HepG2 (cell line): ENCODE measurements around the gene EXOC3. TPM values are rescaled to one million over a fixed set of nuclear protein-coding genes. Genes with fewer than 3 reads are reported as not detected.

Experiments used
- ARID5B ChIP-seq: IDR thresholded peaks from 2 replicates; pipeline ENCODE4 v1.4.0; 2020; ENCODE audit warnings: mild to moderate bottlenecking, missing genetic modification reagents
- IRF2 ChIP-seq: IDR thresholded peaks from 2 replicates; pipeline ENCODE4 v1.6.1; 2018; ENCODE audit warnings: missing genetic modification reagents, missing compliant biosample characterization
- KAT2B ChIP-seq: fragments of 150-350 bp; IDR thresholded peaks from 2 replicates; pipeline ENCODE4 v1.6.1; 2014; ENCODE audit warnings: low read depth, low read length, borderline replicate concordance
- THAP8 ChIP-seq: sonication (generic); formaldehyde crosslinking; IDR thresholded peaks from 2 replicates; pipeline ENCODE4 v1.5.1; 2020; ENCODE audit warnings: missing genetic modification reagents, mild to moderate bottlenecking, borderline replicate concordance
- ZMAT5 ChIP-seq: sonication (generic); formaldehyde crosslinking; IDR thresholded peaks from 2 replicates; pipeline ENCODE4 v1.5.0; 2020; ENCODE audit warnings: mild to moderate bottlenecking, low read depth, missing genetic modification reagents, borderline replicate concordance
- ZNF264 ChIP-seq: sonication (generic); formaldehyde crosslinking; IDR thresholded peaks from 2 replicates; pipeline ENCODE4 v1.4.0; 2020; ENCODE audit warnings: missing genetic modification reagents
- ZNF317 ChIP-seq: sonication (generic); formaldehyde crosslinking; IDR thresholded peaks from 2 replicates; pipeline ENCODE4 v1.5.0; 2020; ENCODE audit warnings: mild to moderate bottlenecking, missing genetic modification reagents
- ZNF639 ChIP-seq: conservative IDR thresholded peaks from 2 replicates; pipeline ENCODE4 v1.6.1; 2018; ENCODE audit warnings: missing genetic modification reagents
- polyA plus RNA-seq, 8 experiments: library from polyadenylated mRNA; depleted of rRNA in 3 of 8; stranded (reverse) in 7 of 8; unstranded in 1 of 8; fragments of >200 nt; fragmentation: Illumina TruSeq in 4 of 8; extraction: Trizol in 4 of 8; gene quantifications; 2 replicates each; pipeline versions ENCODE4 v1.2.1 to v1.2.3, GENCODE V29; 2011 to 2016; ENCODE audit warnings: low read depth in 4 of 8, missing spikeins in 1 of 8, mixed read lengths in 1 of 8; ENCODE audit not compliant: insufficient read depth in 1 of 8
- total RNA-seq, 5 experiments: library from RNA; depleted of rRNA; stranded (reverse); fragments of >200 nt; fragmentation: Illumina TruSeq; extraction: Trizol; gene quantifications; 2 replicates each; pipeline ENCODE4 v1.2.3, GENCODE V29; 2016; ENCODE audit warnings: low read depth in 1 of 5

EXOC3 gene
- total and polyA plus RNA-seq, 2 of the 13 experiments (the other 11 are each of a cell fraction or from before 2014, with no cell fraction given) = 9.2 to 20.5 TPM

DNA sequence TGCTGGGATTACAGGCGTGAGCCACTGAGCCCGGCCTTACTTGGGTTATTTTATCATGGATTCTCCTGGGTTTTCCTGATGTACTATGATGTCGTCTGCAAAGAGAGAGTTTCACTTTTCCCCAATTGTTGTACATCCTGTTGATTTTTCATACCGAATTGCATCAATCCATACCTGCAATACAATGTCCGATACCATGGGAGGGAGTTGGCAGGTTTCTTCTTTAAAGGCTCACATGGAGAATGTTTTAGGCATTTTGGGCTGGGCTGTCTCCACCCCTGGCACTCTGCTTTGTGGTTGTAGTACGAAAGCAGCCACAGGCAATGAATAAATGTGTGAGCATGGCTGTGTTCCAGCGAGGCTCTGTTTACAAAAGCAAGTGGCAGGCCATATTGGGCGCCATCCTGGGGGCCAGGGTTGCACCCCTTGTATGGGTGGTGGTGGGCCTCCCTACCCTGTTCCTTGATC, 35.1 kb upstream of the EXOC3 start (continued):
- no peak for TF ChIP-seq KAT2B
- TF ChIP-seq THAP8 (CRISPR knock-in tag) = no peak
- TF ChIP-seq ZNF317 = no peak
- no peak for TF ChIP-seq ZNF639 (CRISPR knock-in tag)
- TF ChIP-seq ZMAT5 (CRISPR knock-in tag) = no peak
- no peak for TF ChIP-seq ZNF264 (CRISPR knock-in tag)
- TF ChIP-seq IRF2 (CRISPR knock-in tag) = no peak
- no peak for TF ChIP-seq ARID5B
